Esophagus squamous epithelium (tissue), 5 donors: ENCODE measurements around the gene RAPH1. TPM values are rescaled to one million over a fixed set of nuclear protein-coding genes. Genes with fewer than 3 reads are reported as not detected.

Experiments
- DNase-seq: peaks from one replicate; lab custom pipeline; 2025; lab: John Stamatoyannopoulos, UW
- H3K27ac ChIP-seq, 4 donors: fragments of 200-600 bp; sonication (generic); one replicate each; pipeline ENCODE4 v1.5.1; 2016 to 2019; ENCODE audit warnings: mild to moderate bottlenecking in 1 of 4
- H3K27me3 ChIP-seq, 4 donors: fragments of 200-600 bp; sonication (generic); 1 replicate in 3 of 4; 2 replicates in 1 of 4; pipeline versions ENCODE4 v1.5.1 to v1.6.0; 2017 to 2021; ENCODE audit warnings: antibody characterized with exemption in 1 of 4
- H3K36me3 ChIP-seq, 3 donors: fragments of 200-600 bp; sonication (generic); one replicate each; pipeline ENCODE4 v1.5.1; 2016 to 2019
- H3K4me1 ChIP-seq, 3 donors: fragments of 200-600 bp; sonication (generic); one replicate each; pipeline ENCODE4 v1.5.1; 2017 to 2019
- H3K4me3 ChIP-seq, 4 donors: fragments of 200-600 bp; sonication (generic); 1 replicate in 3 of 4; 2 replicates in 1 of 4; pipeline ENCODE4 v1.5.1; 2016 to 2019; ENCODE audit warnings: mild to moderate bottlenecking in 2 of 4, moderate library complexity in 1 of 4
- H3K9me3 ChIP-seq, 3 donors: fragments of 200-600 bp; sonication (generic); one replicate each; pipeline ENCODE4 v1.5.1; 2016 to 2019
- CTCF ChIP-seq, 6 experiments: fragments of 450-650 bp in 4 of 6; fragments of 200-600 bp in 2 of 6; sonication (generic) in 2 of 6; IDR thresholded peaks; one replicate each; pipeline ENCODE4 v1.5.1; 2016 to 2019; ENCODE audit warnings: antibody characterized with exemption in 6 of 6, mild to moderate bottlenecking in 4 of 6, moderate library complexity in 4 of 6
- POLR2A ChIP-seq, 4 donors: fragments of 450-650 bp; IDR thresholded peaks; one replicate each; pipeline ENCODE4 v1.6.1; 2017; ENCODE audit warnings: antibody characterized with exemption in 4 of 4, mild to moderate bottlenecking in 4 of 4, moderate library complexity in 3 of 4
- WGBS, 2 donors: methylation state at CpG; one replicate each; pipeline ENCODE4 v1.1.5; 2018; 5-methylcytosine and 5-hydroxymethylcytosine counted together
- intact Hi-C: fragments of 100-400 bp; cut with DNase I; formaldehyde crosslinking; loops from one replicate; pipeline ENCODE4 v1.15.0; 2022
- total RNA-seq, 4 donors: library from RNA; depleted of rRNA; stranded (reverse); fragments of >200 nt; gene quantifications; one replicate each; pipeline ENCODE4 v1.1.0, GENCODE V29; 2016
- donor health status: DM: yes; HTN: yes; CAD: no.

RAPH1 gene
- total RNA-seq, 4 donors from 2014 or later, result 10.6 to 105 (median 26.0) TPM

- H3K4me1 ChIP-seq, result peaks cover 0 to 6% (median 0%) of the 10 kb centered on the region in 3 donors
- H3K9me3 ChIP-seq, result no peaks in the 10 kb centered on the region
- 59 to 61% methylated on average over 3 of the region's 3 CpGs for WGBS, 2 donors
- no peak overlapping the region for H3K4me3 ChIP-seq
- no peak for TF ChIP-seq CTCF (IDR thresholded peaks at IDR 0.05)
- TF ChIP-seq POLR2A (IDR thresholded peaks at IDR 0.05), result no peak
- DNase-seq, result no peak
- H3K36me3 ChIP-seq, result peaks cover 0 to 99% (median 20%) of the 10 kb centered on the region in 3 donors
- intact Hi-C loops, result no loop called here
- H3K27ac ChIP-seq, result no peak overlapping the region
- H3K27me3 ChIP-seq, result no peaks in the 10 kb centered on the region
These were observed 89.0 kb downstream of the RAPH1 start for GRCh38 chr2:203446071-203446481.

- H3K4me1 ChIP-seq, result no peaks in the 10 kb centered on the region
- intact Hi-C loops, result no loop called here
- WGBS, 2 donors, result 75 to 82% methylated on average over 7 of the region's 7 CpGs
- H3K36me3 ChIP-seq, result peaks cover 5 to 100% (median 15%) of the 10 kb centered on the region in 3 donors
- TF ChIP-seq CTCF (IDR thresholded peaks at IDR 0.05) (no peak), POLR2A (IDR thresholded peaks at IDR 0.05) (no peak)
- H3K4me3 ChIP-seq, result no peak overlapping the region
- DNase-seq, result no peak
- H3K27ac ChIP-seq, result no peak overlapping the region
- H3K9me3 ChIP-seq, result no peaks in the 10 kb centered on the region
- no peaks in the 10 kb centered on the region for H3K27me3 ChIP-seq
These were observed 90.4 kb downstream of the RAPH1 start for GRCh38 chr2:203444738-203445137.

DNA sequence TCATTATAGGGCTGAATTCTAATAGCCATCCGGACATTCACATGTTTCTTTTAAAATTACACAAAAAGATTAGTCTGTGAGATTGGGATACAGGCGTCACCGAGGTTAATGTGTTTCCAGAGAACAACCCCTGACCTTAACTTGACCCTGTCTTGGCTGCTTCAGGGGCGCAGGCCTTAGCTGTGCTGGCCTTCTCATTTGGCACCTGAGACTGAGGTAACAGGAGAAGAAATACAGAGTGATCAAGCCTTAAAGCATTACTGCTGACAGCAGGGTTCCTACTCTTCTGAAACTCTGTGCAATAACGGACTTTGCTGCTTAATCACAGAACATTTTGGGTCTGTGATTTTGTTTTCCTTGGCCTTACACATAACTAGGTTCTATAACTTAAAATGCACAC is 92.6 kb downstream of the RAPH1 start:
- intact Hi-C loops, result no loop called here
- H3K4me3 ChIP-seq, result no peak overlapping the region
- peaks cover 11 to 100% (median 15%) of the 10 kb centered on the region in 3 donors for H3K36me3 ChIP-seq
- no peaks in the 10 kb centered on the region for H3K27me3 ChIP-seq
- no peaks in the 10 kb centered on the region for H3K4me1 ChIP-seq
- H3K27ac ChIP-seq, result no peak overlapping the region
- no peaks in the 10 kb centered on the region for H3K9me3 ChIP-seq
- WGBS, 2 donors, result 74 to 76% methylated on average over 5 of the region's 5 CpGs
- TF ChIP-seq POLR2A (IDR thresholded peaks at IDR 0.05) (no peak), CTCF (IDR thresholded peaks at IDR 0.05) (no peak)
- no peak for DNase-seq

DNA sequence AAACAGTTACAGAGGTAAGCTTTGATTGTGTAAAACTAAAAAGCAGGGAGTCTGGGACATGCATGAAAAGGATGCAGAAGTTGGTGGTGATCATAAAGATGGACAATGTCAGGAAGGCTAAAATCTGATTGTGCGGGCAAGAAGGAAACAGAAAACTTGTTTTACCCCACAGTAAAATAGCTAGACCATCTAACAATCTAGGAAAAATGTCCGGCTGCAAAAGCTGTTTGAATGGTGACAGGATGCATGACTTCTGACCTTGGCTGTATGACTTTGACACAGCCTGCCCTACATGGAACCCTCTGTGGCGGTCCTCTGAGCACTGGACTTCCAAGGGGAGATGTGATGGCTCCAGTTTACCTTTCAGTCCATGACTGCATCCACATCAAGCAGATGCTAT is 93.6 kb downstream of the RAPH1 start:
- no peak for TF ChIP-seq CTCF (IDR thresholded peaks at IDR 0.05)
- 76 to 96% methylated on average over 3 of the region's 3 CpGs for WGBS, 2 donors
- Histone ChIP-seq H3K9me3 (no peaks in the 10 kb centered on the region), H3K36me3 (peaks cover 11 to 100% (median 11%) of the 10 kb centered on the region in 3 donors), H3K27ac (no peak overlapping the region), H3K27me3 (no peaks in the 10 kb centered on the region), H3K4me3 (no peak overlapping the region), H3K4me1 (no peaks in the 10 kb centered on the region)
- no peak for DNase-seq
- intact Hi-C loops, result no loop called here

- Histone ChIP-seq H3K9me3 (no peaks in the 10 kb centered on the region), H3K27ac (no peak overlapping the region)
- intact Hi-C loops, result no loop called here
These were observed 94.4 kb downstream of the RAPH1 start for GRCh38 chr2:203440671-203441070.

More at GRCh38 chr2:203440671-203441070, 94.4 kb downstream of the RAPH1 start:
- no peak for TF ChIP-seq POLR2A (IDR thresholded peaks at IDR 0.05)
- no peak for TF ChIP-seq CTCF (IDR thresholded peaks at IDR 0.05)
- Histone ChIP-seq H3K4me3 (no peak overlapping the region), H3K27me3 (no peaks in the 10 kb centered on the region), H3K36me3 (peaks cover 3 to 99% (median 11%) of the 10 kb centered on the region in 3 donors), H3K4me1 (no peaks in the 10 kb centered on the region)
- 85 to 86% methylated on average over 3 to 4 of the region's 4 CpGs for WGBS, 2 donors
- no peak for DNase-seq
